BE2C (cell line): ENCODE results near the gene ANKRD33B.
A peak's percentile ranks its signal among the peaks of the same experiment; 100 is the strongest.

Experiments
- DNase-seq: peaks from one replicate; pipeline ENCODE4 v3.0.0-alpha.2; 2020
- H3K27me3 ChIP-seq: fragments of 250-450 bp; sonication (Bioruptor Pico); 2 replicates; pipeline ENCODE4 v1.5.1; 2020; ENCODE audit warnings: mild to moderate bottlenecking
- H3K36me3 ChIP-seq: fragments of 250-450 bp; sonication (Bioruptor Pico); 2 replicates; pipeline ENCODE4 v1.5.1; 2020; ENCODE audit warnings: mild to moderate bottlenecking
- H3K4me1 ChIP-seq: fragments of 250-450 bp; sonication (Bioruptor Pico); 2 replicates; pipeline ENCODE4 v1.5.1; 2020
- H3K4me3 ChIP-seq: 2 replicates; pipeline ENCODE4 v1.5.1; 2011; ENCODE audit warnings: low read depth, low read length
- H3K9me3 ChIP-seq: fragments of 250-450 bp; sonication (Bioruptor Pico); 2 replicates; pipeline ENCODE4 v1.5.1; 2020
- TF ChIP-seq, protein P1 (sequence below): IDR thresholded peaks from 2 replicates; pipeline ENCODE4 v1.5.1; 2012; ENCODE audit warnings: mild to moderate bottlenecking, low read depth, low read length

Gene ANKRD33B

DNA sequence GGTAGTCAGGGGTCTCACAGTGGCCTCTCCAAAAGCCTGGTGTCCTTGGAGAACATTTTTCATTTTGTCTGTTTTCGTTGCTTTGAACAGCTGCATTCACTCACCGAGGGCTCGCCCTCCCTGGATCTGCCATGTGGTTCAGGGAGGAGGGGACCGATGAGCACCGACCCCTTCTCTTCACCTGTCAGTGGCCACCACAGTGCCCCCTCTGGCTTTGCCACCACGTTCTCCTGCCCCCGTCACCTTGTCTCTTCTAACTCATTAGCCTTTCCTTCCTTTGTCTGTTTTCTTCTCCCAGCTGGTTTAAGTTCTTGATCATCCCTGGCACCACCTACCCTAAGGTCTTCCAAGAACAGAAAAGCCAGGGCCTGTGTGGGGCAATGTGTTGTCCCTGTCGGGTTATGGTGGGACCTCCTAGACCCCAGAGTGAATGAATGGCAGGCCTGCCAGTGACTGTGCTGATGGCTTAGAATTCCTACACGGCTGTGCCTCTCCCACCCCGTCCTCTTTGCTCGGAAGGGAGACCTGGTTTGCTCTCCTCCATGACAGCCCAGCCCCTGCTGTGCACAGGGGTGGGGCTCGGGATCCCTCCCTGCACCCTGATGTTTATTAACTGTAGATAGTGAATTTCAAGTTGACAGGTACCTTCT is 90.0 kb downstream of the ANKRD33B start:
- Histone ChIP-seq H3K36me3 (no peaks in the 10 kb centered on the region), H3K9me3 (no peaks in the 10 kb centered on the region), H3K27me3 (no peaks in the 10 kb centered on the region), H3K4me3 (no peak overlapping the region), H3K4me1 (peaks cover 18% of the 10 kb centered on the region)
- TF ChIP-seq, protein P1, sequence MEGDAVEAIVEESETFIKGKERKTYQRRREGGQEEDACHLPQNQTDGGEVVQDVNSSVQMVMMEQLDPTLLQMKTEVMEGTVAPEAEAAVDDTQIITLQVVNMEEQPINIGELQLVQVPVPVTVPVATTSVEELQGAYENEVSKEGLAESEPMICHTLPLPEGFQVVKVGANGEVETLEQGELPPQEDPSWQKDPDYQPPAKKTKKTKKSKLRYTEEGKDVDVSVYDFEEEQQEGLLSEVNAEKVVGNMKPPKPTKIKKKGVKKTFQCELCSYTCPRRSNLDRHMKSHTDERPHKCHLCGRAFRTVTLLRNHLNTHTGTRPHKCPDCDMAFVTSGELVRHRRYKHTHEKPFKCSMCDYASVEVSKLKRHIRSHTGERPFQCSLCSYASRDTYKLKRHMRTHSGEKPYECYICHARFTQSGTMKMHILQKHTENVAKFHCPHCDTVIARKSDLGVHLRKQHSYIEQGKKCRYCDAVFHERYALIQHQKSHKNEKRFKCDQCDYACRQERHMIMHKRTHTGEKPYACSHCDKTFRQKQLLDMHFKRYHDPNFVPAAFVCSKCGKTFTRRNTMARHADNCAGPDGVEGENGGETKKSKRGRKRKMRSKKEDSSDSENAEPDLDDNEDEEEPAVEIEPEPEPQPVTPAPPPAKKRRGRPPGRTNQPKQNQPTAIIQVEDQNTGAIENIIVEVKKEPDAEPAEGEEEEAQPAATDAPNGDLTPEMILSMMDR: no peak
- no peak for DNase-seq

DNA sequence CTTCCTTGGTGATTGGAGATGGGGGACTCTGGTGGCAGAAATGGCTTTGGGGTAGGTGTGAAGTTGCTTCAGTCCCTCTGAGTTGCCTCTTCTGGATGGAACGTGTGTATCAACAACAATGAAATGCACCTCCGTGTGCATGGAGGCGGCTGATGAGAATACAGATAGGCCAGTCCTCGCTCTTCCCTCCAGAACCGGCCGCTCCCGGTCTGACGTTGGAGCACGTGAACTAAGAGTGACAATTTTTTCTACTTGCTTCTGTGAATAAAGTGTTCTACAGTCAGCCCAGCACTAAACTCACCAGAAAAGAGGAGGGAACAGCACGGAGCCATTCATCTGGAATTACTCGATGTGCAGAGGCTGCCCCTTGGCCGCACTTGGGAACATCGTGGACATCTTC is 90.7 kb downstream of the ANKRD33B start:
- TF ChIP-seq, protein P1: no peak

DNA sequence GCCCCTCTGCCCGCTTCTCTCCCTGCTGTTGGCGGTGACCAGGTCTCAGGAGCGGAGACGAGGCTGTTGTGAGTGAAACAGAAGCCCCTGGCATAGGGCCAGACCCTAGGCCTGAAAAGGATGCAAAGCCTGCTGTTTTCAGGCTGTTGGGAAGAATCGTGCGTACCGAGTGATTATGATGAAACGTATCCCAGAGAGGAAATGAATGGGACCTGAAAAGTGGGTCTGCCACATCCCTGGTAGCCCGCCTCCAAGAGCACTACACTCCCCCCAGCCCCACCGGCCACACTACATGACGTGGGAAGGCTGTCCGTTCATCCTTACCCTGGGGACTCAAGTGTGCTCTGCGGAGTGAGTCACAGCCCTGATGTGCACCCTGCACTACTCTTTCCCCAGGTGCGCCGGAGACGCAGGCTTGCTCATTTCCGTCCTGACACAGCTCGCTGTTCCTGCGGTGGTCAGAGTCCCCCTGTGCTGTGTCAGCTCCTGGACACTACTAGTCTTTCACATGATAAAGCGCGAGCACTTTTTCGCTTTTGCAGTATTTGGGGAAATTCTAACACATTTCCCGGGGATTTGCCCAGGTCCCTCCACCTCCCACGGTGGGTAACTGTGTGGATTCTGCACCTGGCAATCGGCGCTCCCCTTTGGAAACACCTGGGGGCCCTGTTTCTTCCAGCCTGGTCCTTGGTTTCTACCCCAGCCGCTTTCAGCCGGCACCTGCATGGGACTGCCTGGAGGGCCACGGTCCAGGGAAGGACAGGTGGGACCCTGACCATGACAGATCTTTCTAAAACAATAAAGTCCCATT is 91.5 kb downstream of the ANKRD33B start:
- TF ChIP-seq, protein P1: no peak
- Histone ChIP-seq H3K4me3 (peak overlapping the region; percentile 29), H3K27me3 (no peaks in the 10 kb centered on the region), H3K36me3 (no peaks in the 10 kb centered on the region), H3K9me3 (no peaks in the 10 kb centered on the region), H3K4me1 (peaks cover 17% of the 10 kb centered on the region)
- DNase-seq: peak; percentile 83

More for the DNA sequence above, 90.7 kb downstream of the ANKRD33B start:
- H3K4me1 ChIP-seq: peaks cover 18% of the 10 kb centered on the region
- no peaks in the 10 kb centered on the region for H3K9me3 ChIP-seq
- H3K36me3 ChIP-seq: no peaks in the 10 kb centered on the region
- H3K27me3 ChIP-seq: no peaks in the 10 kb centered on the region
- H3K4me3 ChIP-seq: no peak overlapping the region; the same call in 1 of the 2 replicates
- DNase-seq: no peak

DNA sequence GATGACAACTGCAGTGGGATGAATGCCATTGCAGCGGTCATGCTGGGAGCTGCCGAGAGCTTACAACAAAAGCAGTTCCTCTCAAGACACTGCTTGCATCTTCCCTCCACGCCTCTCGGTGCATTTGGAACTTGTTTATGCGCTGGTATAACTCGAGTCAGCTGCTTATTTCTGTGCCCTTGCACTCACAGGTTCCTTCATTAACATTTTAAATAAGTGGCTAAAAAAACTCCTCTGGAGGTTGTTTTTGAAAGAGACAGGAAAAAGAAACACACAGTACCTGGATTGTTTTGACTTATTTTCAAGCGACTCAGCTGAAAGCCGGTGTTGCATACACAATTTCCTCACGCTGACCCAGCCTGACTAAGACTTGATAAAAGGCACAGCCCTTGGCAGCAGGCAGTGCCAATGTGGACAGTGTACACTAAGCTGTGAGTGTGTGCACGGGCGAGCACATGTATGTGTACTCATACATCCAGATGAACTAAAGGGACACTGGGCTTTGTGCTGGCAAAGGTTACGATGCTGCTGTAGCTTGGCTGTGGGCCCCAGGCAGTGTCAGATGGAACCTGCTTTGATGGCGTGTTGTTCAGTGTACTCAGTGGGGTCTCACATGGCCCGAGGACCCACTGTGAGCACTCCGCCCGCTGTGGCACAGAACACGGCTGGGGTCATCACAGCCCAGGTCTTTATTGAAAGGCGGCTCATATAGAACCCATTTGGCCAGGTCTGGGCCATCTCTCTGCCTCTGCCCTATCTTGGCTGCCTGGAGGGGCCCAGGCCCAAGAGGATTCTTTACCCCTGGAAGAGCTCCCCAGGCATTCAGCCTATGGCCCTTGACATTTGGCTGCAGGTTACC is 92.3 kb downstream of the ANKRD33B start:
- no peaks in the 10 kb centered on the region for H3K9me3 ChIP-seq
- H3K4me3 ChIP-seq: no peak overlapping the region
- TF ChIP-seq, protein P1: no peak
- H3K4me1 ChIP-seq: peaks cover 15% of the 10 kb centered on the region
- no peaks in the 10 kb centered on the region for H3K27me3 ChIP-seq
- no peaks in the 10 kb centered on the region for H3K36me3 ChIP-seq
- no peak for DNase-seq

DNA sequence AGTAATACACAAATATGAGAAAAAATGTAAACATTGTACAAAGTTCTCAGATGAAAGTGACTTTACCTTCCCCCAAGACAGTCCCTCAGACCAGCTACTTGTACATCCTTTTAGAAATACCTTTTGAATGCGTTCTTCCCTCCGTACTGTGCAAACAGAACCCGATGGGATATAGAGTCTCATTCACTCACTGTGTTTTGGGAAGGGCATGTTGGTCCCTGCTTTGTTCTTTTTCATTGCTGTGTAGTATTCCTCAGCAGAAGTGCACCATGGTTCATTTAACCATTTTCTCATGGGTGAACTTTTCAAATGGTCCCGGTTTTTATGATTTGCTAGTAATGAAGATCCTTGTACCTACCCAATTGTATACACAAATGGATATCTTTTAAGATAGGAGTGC is 94.4 kb downstream of the ANKRD33B start:
- Histone ChIP-seq H3K27me3 (no peaks in the 10 kb centered on the region), H3K9me3 (no peaks in the 10 kb centered on the region), H3K4me1 (peaks cover 24% of the 10 kb centered on the region), H3K4me3 (no peak overlapping the region), H3K36me3 (no peaks in the 10 kb centered on the region)
- TF ChIP-seq, protein P1: no peak
- DNase-seq: no peak
